ENCODE measurements around the gene ANKRD13C.
"Not testable (repeated sequence)": the region's sequence is repeated elsewhere in the genome, so short reads cannot be mapped to it uniquely, and the experiment has no call there.

ANKRD13C gene

DNA sequence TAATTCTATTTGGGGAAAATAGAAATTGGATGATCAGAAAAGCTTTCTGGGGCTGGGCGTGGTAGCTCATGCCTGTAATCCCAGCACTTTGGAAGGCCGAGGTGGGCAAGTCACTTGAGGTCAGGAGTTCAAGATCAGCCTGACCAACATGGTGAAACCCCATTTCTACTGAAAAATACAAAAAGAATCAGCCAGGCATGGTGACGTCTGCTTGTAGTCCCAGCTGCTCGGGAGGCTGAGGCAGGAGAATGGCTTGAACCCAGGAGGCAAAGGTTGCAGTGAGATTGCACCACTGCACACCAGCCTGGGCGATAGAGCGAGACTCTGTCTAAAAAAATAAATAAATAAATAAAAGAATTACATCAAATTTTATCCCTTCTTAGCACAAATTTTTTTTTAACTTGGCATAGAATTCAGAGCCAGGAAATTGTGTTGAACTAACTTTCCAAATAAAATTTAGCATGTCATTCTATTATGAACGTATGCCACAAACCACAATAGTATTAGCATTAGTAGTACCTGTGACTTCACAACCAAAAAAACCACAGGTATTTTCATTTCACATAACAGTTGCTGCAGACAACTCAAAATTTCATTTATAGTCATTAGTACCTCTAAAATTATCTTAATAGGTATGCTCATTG is 4.5 kb upstream of the ANKRD13C start:
- DNase-seq = no peak

DNA sequence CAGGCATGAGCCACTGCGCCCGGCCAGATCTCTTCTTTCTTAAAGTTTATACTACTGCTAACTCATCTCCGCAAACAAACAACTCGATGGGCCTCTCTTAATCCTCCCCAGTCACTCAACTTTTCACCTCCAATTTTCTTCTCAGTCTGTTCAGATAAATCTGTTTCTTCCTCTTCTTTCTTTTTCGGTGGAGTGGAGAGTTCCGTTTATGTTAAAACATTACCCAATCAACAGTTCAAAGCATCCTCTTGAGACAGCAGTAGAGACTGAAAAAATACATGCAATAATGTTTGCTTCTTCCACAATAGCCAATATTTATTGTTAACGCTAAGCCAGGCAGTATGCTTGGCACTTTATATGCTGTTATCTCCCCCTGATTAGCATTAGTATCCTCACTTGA is 1.4 kb upstream of the ANKRD13C start:
- no peak for DNase-seq

DNA sequence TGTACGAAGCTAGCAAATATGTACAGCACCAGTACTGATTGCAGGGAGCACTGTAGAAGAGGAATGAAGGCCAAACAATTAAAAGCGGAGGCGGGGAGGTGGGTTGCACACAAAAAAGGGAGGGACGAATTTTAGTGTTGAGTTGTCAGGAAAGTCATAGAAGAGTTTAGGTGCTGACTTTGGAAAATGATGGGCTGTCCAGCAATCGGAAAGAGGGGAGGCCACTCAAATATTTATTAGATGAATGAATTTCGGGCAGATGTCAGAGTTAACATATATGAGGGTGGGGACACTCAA is 537 bp upstream of the ANKRD13C start:
- DNase-seq = no peak

DNA sequence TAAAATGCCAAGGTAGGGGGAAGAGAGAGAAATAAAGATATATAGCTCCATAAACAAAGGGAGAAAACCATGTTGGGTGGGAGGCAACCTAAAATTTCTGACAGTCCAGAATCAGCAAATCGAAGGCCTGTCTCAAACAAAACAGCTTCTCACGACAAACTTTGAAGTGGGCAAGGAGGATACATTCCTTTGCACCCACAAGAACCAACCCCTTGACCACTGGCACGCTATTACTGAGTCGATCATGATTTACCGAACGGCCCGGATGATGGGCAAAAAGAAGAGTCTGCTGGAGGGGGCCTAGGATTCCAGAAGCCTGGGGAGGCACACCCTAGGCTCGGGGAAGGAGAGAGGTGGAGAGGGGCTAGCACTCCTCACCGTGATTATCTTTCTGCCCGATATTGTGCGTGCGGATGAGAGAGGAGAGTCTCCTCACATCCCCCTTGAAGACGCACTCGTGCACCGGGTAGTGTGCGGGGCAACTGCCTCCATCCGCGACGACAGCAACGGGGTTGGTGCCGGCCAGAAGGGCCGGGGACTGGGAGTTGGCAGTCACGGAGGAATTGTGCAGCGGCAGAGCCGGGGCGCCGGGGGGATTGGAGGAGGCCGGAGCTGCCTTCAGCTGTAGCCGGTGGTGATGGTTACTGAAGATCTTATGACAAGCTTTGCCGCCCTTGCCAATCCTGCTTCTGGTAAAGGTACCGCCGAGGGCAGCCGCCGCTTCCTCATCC is 756 bp downstream of the ANKRD13C start:
- DNase-seq = peak in 23 of 56 donors; percentile 26 to 83 (median 58)

DNA sequence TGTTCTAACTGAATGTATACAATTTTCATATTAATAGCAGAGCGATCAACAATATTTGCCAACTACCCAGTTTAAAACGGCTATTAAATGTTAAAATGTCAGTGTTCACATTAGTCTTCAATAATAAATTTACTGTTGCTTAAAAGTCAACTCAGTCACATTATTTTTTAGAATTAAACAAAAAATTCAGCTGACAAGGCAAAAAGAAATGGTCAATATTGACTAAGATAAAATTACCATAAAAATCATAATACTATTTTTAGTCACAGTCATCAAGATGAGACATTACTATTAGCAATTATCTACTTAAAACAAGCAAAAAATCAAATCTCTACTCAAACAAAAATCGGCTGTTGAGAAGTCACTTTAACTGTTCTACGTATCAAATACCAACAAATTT is 1.5 kb downstream of the ANKRD13C start:
- DNase-seq = no peak

DNA sequence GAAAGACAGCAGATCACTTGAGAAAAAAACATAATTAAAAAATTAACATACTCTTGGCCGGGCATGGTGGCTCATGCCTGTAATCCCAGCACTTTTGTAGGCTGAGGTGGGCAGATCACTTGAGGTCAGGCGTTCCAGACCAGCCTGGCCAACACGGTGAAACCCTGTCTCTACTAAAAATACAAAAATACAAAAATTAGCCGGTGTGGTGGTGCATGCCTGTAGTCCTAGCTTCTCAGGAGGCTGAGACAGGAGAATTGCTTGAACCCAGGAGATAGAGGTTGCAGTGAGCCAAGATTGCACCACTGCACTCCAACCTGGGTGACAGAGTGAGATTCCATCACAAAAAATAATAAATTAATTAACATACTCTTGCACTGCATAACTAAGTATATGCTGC is 4.7 kb downstream of the ANKRD13C start:
- DNase-seq = not testable (repeated sequence)

DNA sequence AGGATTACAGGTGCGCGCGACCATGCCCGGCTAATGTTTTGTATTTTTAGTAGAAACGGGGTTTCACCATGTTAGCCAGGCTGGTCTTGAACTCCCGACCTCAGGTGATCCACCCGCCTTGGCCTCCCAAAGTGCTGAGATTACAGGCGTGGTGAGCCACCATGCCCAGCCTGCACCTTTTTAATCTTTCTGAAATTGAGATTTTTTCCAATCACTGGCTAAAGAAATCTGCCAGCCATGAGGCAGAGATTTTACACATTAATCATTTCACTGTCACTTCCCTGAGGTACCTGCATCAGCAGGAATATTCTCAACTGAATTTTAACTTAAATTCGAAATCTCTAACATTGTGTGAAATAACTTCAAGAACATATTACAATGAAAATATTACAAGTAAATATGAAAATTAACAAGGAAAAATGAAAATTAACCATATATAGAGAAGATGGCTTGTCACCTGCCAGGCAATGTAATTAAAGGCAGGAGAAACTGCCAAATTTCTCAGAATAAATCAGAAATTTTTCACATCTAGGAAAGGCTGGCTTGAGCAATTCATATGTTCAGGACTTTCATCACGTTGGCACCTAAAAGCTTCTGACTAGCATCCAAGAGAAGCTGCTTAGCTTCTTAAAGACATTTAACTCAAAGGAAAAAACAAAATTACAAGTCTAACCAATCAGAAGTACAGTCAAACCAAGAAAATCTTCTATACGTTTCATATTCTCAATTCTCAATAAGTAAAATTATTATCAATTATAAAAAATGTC is 5.9 kb downstream of the ANKRD13C start:
- DNase-seq = no peak

DNA sequence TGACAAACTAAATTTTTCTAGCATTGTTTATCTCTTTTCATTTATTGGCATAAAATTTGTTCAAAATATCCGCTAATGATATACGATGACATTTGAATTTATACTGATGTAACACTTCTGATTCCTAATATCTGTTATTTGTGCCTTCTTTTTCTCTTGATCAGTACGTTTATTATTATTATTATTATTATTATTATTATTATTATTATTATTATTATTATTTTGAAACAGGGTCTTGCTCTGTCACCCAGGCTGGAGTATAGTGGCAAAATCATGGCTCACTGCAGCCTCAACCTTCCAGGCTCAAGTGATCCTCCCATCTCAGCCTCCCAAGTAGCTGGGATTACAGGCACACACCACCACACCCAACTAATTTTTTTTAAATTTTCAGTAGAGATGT is 14.9 kb downstream of the ANKRD13C start:
- not testable (repeated sequence) for DNase-seq

DNA sequence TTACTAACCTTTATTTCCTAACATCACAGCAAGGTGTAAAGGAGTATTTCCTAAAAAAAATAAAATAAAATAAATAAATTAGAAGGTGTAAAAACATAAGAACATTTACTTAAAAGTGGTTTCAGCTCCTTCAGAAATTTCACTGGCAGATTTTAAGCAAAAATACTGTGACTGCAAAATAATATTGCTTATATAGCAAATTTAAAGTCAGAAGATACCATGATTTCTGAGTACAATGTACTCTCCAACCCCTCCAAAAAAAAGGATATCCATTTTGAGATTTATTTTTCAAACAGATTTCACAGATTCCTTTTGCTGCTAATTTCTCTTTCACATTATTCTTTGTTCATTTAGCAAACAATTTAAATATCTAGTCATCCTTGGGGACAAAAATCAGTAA is 18.5 kb downstream of the ANKRD13C start:
- no peak for DNase-seq

DNA sequence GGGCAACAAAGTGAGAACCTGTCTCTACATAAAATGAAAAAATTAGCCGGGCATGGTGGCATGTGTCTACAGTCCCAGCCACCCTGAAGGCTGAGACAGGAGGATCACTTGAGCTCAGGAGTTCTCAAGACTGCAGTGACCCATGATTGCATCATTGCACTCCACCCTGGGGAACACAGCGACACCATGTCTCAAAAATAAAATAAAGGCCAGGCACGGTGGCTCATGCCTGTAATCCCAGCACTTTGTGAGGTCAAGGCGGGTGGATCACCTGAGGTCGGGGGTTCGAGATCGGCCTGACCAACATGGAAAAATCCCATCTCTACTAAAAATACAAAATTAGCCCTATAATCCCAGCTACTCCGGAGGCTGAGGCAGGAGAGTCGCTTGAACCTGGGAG is 20.1 kb downstream of the ANKRD13C start:
- DNase-seq = no peak

DNA sequence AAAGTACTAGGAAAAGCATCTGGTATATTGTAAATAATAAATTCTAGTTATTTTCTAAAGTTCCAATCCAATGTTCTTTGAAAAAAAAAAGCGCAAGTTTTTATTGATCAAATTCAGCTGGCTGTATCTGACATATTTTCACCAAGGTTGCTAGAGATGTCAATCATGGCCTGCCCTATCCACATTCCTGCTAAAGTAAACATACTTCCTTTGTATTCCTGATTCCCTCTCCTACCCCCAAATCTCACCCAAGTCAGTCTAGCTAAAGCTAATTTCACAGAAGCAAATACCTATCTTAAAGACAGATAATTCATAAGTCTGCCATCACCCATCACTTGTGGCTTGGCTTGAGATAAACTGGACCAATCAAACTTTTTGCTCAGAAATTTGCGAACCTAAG is 21.3 kb downstream of the ANKRD13C start:
- DNase-seq = no peak

DNA sequence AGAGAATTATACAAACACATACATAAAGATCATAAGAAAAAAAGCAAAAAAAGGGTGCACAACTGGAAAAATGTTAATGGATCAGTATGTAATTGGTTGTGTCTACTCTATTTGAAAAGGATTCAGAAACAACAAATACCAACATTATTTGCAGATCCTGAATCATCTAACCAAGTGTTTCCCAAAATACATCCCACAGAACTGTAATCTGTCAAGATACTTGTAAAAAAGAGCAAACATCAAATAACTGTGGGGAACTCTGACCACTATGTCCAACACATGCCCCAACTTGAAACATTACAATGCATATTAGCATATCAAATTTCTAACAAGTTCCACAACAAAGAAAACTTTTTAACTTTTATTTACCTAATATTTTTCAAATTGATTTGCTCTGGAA is 22.6 kb downstream of the ANKRD13C start:
- no peak for DNase-seq

DNA sequence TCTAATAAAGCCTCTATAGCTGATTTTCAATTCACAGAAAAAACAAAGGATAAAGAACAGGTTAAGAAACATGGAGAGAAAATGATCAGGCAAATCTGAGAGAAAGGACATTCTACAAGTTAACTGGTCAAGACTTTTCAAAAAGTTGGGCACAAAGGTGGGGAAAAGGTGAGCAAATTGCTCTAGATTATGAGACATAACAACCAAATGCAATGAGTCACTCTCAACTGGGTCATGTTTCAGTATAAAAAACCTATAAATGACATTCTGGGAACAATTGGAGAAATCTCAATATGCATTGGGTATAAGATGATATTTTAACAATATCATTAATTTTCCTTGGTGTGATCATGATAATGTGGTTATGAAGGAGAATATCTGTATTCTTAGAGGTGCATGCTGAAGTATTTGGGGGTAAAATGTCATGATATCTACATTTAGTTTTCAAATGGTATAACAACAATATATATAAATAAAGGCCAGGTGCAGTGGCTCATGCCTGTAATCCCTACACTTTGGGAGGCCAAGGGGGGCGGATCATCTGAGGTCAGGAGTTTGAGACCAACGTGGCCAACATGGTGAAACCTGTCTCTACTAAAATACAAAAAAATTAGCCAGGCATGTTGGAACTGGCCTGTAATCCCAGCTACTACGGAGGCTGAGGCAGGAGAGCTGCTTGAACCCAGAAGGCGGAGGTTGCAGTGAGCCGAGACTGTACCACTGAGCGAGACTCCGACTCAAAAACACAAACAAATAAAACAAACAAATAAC is 27.0 kb downstream of the ANKRD13C start:
- DNase-seq = no peak

DNA sequence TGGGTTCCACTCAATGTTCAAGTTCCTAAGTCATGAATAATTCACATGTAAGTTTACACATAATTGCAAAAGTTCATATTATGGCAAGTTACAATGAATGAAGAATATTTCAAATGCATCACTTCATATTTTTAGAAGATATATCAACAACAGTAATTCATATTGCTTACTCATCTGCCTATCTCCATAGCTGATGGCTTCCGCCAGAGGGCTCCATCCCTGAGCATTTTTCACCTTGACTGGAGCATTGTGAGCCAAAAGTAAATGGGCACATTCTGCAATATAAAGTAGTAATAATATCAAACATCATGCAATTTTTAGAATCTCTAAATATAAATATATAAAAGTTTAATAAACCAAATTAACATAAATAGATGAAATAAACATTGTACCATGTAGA is 29.8 kb downstream of the ANKRD13C start:
- DNase-seq = no peak

DNA sequence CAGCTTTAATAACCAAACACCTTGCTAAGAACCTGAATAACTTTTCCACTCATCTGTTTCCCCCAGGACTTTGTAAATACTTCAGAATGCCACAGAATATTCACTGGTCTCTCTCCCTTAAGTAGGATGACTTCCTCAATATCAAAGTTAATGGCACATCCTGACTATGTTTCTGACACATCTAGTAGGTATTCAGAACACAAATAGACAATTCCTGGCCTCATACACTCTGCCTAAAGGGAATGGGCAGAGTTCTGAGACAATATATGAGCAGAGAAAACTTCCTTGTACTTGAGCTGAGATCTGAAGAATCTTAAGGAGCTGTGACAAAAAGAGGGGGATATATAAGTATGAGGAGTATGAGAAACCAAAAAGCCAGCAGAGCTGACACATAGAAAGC is 34.8 kb downstream of the ANKRD13C start:
- DNase-seq = no peak

DNA sequence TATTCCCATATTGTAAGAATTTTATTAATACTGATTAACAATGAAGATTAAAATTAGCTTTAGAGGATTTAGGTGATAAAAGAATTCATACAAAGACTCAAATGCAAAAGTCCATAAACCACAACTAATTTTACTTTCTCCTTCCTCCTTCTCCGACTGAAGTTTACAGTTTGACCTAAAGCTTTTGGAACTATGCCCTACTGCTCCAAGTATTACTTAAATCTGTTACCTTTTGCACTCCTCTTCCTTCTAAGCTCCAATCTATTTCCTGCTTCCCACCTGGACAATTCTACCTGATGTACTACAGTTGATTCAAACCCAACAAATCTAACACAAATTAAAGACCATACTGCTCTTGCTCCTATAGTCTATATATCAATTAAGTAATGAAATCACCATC is 36.3 kb downstream of the ANKRD13C start:
- no peak for DNase-seq

DNA sequence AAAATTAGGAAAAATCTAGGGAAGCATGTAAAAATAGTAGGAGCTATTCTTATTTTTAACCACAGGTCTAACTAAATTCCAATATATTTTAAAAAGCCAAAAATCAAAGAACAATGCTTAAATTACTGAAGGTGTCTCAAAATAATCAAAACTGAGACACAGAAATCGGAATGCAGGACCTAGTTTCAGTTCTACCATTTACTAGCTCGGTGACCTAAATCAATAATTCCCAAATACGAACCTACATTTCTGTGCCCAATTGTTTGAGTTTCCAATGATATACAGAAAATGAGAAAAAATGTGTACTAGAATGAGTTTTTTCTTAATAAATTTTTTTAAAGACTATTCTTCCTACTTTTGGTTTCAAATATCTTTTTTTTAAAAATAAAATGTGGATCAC is 37.4 kb downstream of the ANKRD13C start:
- DNase-seq = no peak

DNA sequence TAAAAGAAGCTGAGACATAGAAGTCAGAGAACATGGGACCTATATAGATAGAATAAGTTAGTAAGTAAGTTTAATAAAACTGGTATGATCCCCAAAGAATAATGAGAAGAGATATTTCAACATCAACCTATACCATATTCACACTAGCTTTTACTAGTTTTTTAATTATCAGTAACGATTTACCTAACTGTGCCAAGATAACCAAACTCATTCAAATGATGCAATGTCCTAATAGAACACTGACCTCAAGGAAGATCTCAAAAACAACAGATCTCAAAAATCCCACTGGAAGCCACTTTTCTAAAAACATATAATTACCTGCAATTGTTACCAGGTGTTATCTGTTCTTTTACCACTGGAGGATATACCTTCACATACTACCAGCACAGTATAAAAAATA is 38.7 kb downstream of the ANKRD13C start:
- no peak for DNase-seq

DNA sequence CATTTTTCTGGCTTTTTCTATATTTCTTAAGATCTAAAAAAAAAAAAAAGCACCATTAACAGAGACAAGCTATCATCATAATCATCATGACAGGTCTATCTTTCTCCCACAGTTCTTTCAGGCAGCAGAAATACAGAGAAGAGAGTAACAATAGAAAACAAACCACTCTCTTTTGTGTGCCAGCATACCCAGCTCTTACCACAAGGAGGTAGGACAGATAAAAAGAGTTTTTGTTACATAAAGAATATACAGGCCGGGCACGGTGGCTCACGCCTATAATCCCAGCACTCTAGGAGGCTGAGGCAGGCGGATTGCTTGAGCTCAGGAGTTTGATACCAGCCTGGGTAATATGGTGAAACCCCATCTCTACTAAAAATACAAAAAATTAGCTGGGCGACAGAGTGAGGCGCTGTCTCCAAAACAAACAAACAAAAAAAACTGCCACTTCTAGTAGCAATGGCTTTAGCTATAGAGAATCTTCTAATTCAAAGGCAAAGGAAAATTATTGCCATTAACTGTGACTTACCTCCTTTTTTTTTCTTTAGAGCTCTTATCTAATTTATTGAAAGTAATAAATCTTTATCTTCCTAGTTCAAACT is 39.7 kb downstream of the ANKRD13C start:
- DNase-seq = no peak

DNA sequence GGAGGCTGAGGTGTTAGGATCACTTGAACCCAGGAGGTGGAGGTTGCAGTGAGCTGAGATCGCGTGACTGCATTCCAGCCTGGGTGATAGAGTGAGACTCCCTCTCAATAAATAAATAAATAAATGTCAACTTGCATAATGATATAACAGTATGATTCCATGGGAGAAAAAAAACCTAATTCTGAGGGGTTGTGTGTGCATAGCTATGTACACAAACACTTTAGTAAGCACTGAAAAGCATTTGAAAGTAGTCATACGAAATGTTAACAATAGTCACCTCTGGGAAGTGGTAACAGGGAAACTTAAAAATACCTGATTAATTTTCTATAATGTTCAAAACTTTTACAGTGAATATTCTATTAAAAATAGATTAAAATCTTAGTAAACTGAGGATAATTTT is 43.2 kb downstream of the ANKRD13C start:
- no peak for DNase-seq

DNA sequence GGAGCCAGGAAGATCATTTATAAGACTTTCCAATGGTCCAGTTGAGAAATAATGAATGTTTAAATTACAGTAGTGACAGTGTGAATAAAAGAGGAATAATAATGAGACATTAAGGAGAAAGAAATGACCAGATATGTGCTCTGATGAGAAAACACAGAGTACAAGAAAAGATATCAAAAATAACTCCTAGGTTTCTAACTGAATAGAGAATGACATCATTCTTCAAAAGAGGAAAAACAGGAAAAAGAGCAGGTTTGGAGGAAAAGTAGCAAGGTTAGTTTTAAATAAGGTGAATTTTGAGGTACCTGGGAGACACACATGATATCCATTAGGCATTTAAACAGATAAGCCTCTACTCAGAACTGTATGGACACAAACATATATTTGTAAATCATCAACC is 55.0 kb downstream of the ANKRD13C start:
- DNase-seq = no peak

DNA sequence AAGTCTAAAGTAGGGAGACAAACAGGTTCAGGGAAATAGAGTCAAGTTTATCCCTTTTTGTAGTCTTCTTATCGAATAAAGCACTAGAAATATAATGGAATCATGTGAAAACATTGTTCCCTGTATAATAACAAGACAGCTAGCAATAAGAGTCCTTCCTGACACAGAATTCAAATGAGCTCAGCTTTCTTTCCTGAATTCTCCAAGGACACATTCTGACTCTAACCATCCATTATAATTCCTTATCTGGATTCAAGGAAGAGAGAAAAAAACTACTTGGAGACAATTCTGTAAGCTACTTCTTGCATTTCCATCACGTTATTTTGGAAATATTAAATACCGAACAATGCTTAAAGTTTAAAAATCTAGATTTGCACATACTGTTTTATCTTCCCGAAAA is 58.8 kb downstream of the ANKRD13C start:
- DNase-seq = no peak

All from amygdala (tissue), 56 donors.